Measurements from ENCODE around the gene CACNA1C.

Gene CACNA1C

GRCh38 chr12:2334689-2335088, 281.9 kb downstream of the CACNA1C start:
- in situ Hi-C loops (cut with MboI; ENCODE audit: low sequenced_read_pairs, unreplicated experiment): no loop called here
- TF ChIP-seq CTCF (IDR thresholded peaks at IDR 0.05; ENCODE audit: borderline replicate concordance, control extremely low read depth, extremely low read depth, insufficient read depth, missing control alignments): no peak
- DNase-seq (ENCODE audit: low spot score): no peak

- DNase-seq (ENCODE audit: low spot score): no peak
- TF ChIP-seq CTCF (IDR thresholded peaks at IDR 0.05; ENCODE audit: borderline replicate concordance, control extremely low read depth, extremely low read depth, insufficient read depth, missing control alignments): no peak
- in situ Hi-C loops (cut with MboI; ENCODE audit: low sequenced_read_pairs, unreplicated experiment): no loop called here
These were observed 282.3 kb downstream of the CACNA1C start for GRCh38 chr12:2335109-2335508.

DNA sequence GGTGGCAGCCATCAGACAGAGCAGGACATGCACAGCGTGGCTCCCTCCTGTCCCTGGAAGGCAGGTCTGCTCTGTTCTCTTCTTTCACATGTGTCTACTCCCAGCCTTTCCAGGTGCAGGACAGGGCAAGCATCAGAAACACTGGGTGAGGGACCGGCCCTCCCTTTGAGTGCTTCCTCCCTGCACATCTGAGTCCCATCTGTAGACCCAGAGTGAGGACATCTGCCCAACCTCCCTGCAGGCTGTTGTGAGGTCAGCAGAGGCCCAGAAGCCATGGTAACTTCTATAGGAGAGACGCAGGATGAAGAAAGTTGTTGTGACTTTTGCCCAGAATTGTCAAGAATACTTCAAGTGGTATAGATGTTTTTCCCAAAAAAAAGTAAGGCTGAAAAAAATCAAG, 282.7 kb downstream of the CACNA1C start:
- TF ChIP-seq CTCF (IDR thresholded peaks at IDR 0.05; ENCODE audit: borderline replicate concordance, control extremely low read depth, extremely low read depth, insufficient read depth, missing control alignments): no peak
- no peak for DNase-seq (ENCODE audit: low spot score)
- in situ Hi-C loops (cut with MboI; ENCODE audit: low sequenced_read_pairs, unreplicated experiment): no loop called here

DNA sequence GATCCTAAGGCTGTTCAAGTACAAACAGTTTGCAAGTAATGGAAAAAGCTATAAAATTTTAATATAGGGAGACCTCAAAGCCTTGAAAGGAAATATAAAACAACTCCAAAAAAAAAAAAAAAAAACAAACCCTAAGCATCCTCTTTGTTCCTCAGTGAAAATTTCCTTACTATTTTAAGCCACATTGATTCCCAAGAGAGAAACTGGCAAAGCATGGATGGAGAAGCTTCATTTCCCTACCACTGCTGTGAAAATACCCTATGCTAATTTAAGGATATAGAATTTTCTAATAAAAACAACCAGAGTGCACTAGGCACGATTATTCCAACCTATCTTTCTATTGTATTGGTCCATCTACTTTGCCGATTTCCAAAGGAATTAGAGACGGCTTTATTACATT, 283.1 kb downstream of the CACNA1C start:
- in situ Hi-C loops (cut with MboI; ENCODE audit: low sequenced_read_pairs, unreplicated experiment): no loop called here
- DNase-seq (ENCODE audit: low spot score): no peak
- no peak for TF ChIP-seq CTCF (IDR thresholded peaks at IDR 0.05; ENCODE audit: borderline replicate concordance, control extremely low read depth, extremely low read depth, insufficient read depth, missing control alignments)

GRCh38 chr12:2336409-2336829, 283.6 kb downstream of the CACNA1C start:
- DNase-seq (ENCODE audit: low spot score): peak; percentile 63
- TF ChIP-seq CTCF (IDR thresholded peaks at IDR 0.05; ENCODE audit: borderline replicate concordance, control extremely low read depth, extremely low read depth, insufficient read depth, missing control alignments): no peak
- in situ Hi-C loops (cut with MboI; ENCODE audit: low sequenced_read_pairs, unreplicated experiment): no loop called here

GRCh38 chr12:2337031-2338010, 284.5 kb downstream of the CACNA1C start:
- no peak for TF ChIP-seq CTCF (IDR thresholded peaks at IDR 0.05; ENCODE audit: borderline replicate concordance, control extremely low read depth, extremely low read depth, insufficient read depth, missing control alignments)
- in situ Hi-C loops (cut with MboI; ENCODE audit: low sequenced_read_pairs, unreplicated experiment): no loop called here
- no peak for DNase-seq (ENCODE audit: low spot score)
